CD4-positive, alpha-beta T cell treated with Interleukin-4 for 4 hours (primary cell): ENCODE results near the gene RIMBP3C.
"Not testable (repeated sequence)": the region's sequence is repeated elsewhere in the genome, so short reads cannot be mapped to it uniquely, and the experiment has no call there.

Experiments used
- DNase-seq: peaks from one replicate; pipeline ENCODE4 v3.0.0-alpha.2; 2020

Gene RIMBP3C

DNA sequence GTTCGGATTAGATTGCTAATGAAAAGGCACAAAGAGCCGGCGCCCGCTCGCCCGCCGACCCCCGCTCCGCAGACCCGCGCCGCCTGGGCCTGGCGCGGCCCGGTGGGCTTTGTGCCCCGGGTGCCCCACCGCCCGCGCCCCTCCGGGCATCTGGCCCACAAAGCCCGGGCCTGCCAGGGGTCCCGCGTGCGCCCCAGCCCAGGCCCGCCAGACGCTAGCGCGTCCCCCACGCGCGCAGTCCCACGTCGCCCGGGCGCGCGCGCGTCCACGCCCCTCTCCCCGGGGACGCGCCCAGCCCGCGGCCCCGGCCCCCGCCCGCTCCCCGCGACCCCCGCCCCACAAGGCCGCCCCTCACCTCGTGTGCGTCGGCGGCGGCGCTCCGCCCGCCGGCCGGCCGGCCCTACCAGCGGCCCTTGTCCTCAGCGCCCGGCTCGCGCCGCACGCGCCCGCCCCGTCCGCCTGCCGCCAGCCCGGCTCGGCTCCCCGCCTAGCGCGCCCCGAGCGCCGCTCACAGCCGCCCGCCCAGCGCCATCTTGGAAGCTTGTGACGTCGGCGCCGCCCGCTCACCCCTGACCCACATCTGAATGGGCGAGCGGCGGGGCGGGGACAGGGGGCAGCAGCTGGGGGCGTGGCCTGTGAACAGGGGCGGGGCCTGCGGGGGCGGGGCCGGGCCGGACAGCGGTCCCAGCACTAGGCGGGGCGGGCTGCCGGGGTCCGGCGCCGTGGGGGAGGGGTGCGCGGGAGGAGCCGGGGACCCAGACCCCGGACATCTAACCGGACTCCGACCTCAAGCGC is 34.1 kb downstream of the RIMBP3C start:
- DNase-seq: not testable (repeated sequence)

GRCh38 chr22:21516522-21516921 is 34.7 kb downstream of the RIMBP3C start:
- DNase-seq: not testable (repeated sequence)

DNA sequence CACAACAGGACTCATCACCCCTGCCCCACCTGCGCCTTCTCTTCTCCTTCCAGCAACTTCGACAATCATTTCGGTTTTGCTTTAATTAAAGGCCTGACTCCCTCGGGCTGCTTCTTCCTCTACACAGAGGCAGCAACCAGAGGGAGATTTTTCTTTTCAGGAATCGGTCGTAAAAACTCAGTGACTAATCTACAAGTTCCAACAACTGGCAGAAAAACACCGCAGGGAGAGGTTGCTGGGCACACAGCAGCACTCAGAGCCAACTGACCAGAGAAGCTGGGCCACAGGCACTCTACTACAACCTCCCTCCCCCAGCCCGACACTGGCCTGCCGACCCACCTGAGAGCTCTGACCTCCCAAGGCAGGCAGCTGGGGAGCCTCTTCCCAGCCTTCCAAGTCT is 36.0 kb downstream of the RIMBP3C start:
- not testable (repeated sequence) for DNase-seq

GRCh38 chr22:21514117-21514516 is 37.1 kb downstream of the RIMBP3C start:
- DNase-seq: not testable (repeated sequence)

DNA sequence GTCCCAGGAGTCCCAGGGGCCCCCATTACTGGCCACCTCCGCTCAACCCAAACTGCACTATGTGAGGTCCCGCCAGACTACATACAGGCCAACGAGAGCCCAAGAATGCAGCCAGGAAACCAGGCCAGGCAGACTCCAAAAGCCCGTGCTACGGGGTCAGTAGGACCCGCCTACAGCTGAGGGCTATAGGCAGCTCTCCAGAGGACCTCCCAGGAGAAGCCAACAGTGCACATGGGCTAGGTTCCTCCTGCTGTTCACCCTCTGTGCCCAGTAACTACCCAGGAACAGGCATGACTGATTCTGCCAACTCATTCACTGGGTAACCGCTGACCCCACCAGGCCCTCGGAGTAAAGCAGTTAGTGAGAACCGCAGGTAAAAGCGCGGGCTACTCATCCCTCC is 39.2 kb downstream of the RIMBP3C start:
- not testable (repeated sequence) for DNase-seq

GRCh38 chr22:21510397-21510796 is 40.9 kb downstream of the RIMBP3C start:
- DNase-seq: not testable (repeated sequence)

GRCh38 chr22:21499623-21500506 is 51.4 kb downstream of the RIMBP3C start:
- not testable (repeated sequence) for DNase-seq

DNA sequence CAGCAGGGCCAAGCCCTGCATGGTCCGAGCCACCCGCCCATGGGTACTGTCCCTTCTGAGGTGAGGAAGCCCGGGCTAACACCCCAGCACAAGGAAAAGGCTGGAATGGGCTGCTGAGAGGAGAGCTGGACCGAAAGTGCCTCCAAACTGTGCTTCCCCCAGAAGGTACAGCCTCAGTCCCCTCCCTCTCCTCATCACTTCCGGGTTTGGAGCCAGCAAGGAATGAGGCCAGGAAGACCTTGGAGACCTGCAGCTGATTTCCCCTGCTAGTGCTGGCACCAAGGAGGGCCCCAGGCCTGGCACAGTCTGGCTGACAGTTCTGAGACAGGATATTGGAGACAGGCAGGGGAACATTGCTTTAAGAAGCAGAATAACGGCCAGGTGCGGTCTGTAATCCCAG is 52.8 kb downstream of the RIMBP3C start:
- DNase-seq: not testable (repeated sequence)

DNA sequence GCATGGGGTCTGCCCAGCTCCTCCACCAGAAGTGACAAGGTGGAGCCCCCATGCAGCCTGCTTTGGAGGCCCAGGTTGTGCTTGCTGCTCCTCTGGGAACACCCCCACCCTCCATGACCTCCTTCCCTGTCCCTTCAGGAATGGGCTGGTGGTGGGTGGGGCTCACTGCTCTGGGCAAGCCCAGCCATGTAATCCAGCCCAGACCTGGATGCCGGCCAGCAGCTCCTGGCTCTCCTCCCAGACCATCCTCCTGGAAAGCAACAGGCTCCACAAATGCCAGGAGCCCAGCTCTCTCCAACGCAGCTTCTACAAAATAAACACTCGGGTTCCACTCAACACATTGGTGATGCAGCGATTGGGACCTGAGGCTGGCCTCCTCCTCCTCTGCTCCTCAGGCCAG is 53.3 kb downstream of the RIMBP3C start:
- not testable (repeated sequence) for DNase-seq
